Measurements from ENCODE around the gene ZNF212.
"Not testable (repeated sequence)": the region's sequence is repeated elsewhere in the genome, so short reads cannot be mapped to it uniquely, and the experiment has no call there.

ZNF212 gene

GRCh38 chr7:149220534-149220933 lies 18.9 kb upstream of the ZNF212 start:
- TF ChIP-seq CTCF (IDR thresholded peaks at IDR 0.05; ENCODE audit: borderline replicate concordance, insufficient read depth, low read depth, low read length): no peak
- H3K4me3 ChIP-seq (ENCODE audit: low read depth, low read length): no peak overlapping the region

- TF ChIP-seq CTCF (IDR thresholded peaks at IDR 0.05; ENCODE audit: borderline replicate concordance, insufficient read depth, low read depth, low read length): no peak
These were observed 16.3 kb upstream of the ZNF212 start for GRCh38 chr7:149223176-149223575.

GRCh38 chr7:149223761-149224160 lies 15.7 kb upstream of the ZNF212 start:
- no peak for TF ChIP-seq CTCF (IDR thresholded peaks at IDR 0.05; ENCODE audit: borderline replicate concordance, insufficient read depth, low read depth, low read length)
- no peak overlapping the region for H3K4me3 ChIP-seq (ENCODE audit: low read depth, low read length)

More at GRCh38 chr7:149223176-149223575, 16.3 kb upstream of the ZNF212 start:
- no peak overlapping the region for H3K4me3 ChIP-seq (ENCODE audit: low read depth, low read length)

DNA sequence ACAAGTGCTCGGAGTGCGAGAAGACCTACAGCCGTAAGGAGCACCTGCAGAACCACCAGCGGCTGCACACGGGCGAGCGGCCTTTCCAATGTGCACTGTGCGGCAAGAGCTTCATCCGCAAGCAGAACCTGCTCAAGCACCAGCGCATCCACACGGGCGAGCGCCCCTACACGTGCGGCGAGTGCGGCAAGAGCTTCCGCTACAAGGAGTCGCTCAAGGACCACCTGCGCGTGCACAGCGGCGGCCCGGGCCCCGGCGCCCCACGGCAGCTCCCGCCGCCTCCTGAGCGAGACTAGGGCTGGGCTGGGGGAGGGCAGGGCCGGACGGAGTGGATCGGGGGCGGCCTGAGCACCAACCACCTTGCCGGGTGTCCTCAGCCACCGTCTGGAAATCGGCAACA lies 15.1 kb upstream of the ZNF212 start:
- no peak for TF ChIP-seq CTCF (IDR thresholded peaks at IDR 0.05; ENCODE audit: borderline replicate concordance, insufficient read depth, low read depth, low read length)
- no peak overlapping the region for H3K4me3 ChIP-seq (ENCODE audit: low read depth, low read length)

DNA sequence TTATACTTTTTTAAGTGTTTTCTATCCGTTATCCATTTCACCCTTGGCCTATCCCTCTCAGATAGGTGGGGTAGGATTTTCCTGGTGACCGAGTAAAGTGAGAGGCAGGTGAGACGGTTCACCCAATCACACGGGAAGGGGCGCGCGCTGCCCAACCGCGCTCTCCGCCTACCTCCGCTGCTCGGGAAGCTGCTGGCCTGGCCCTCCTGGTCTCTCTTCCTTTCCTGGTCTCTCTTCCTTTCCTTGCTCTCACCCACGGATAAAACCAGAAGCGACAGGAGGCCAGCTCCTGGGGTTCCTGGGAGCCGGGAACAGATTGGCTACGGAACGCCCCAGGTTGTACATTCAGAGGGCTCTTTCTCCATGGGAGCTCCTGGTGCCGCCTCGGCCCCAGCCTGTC lies 14.3 kb upstream of the ZNF212 start:
- no peak overlapping the region for H3K4me3 ChIP-seq (ENCODE audit: low read depth, low read length)
- no peak for TF ChIP-seq CTCF (IDR thresholded peaks at IDR 0.05; ENCODE audit: borderline replicate concordance, insufficient read depth, low read depth, low read length)

DNA sequence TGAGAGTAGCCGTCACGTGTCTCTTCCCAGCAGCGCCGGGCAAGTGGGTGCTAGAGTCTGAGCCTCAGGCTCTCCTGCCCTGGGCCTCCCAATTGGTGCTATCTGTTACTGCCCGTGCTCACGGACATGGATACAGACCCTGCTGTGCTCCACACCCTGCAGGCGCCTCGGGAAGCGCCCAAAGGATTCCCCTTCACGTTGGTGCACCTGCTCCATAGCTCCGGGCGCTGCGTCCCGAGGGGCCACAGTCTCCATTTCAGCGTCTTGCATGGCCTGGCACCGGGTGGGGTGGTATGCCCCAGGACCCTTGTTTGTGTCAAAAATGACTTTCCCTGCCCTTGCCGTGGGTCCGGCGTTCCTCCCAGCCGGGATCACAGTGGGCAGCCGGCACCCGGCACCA lies 13.8 kb upstream of the ZNF212 start:
- TF ChIP-seq CTCF (IDR thresholded peaks at IDR 0.05; ENCODE audit: borderline replicate concordance, insufficient read depth, low read depth, low read length): no peak
- H3K4me3 ChIP-seq (ENCODE audit: low read depth, low read length): no peak overlapping the region

GRCh38 chr7:149226366-149226765 lies 13.1 kb upstream of the ZNF212 start:
- not testable (repeated sequence) for H3K4me3 ChIP-seq (ENCODE audit: low read depth, low read length)
